Astrocyte of the cerebellum (primary cell): ENCODE measurements around the gene DTYMK.
"Not testable (repeated sequence)": the region's sequence is repeated elsewhere in the genome, so short reads cannot be mapped to it uniquely, and the experiment has no call there.

ENCODE experiments used
- DNase-seq: peaks from one replicate; pipeline ENCODE4 v3.0.0-alpha.2; 2011; ENCODE audit warnings: low read depth
- H3K4me3 ChIP-seq: 2 replicates; pipeline ENCODE4 v1.5.1; 2011; ENCODE audit warnings: mild to moderate bottlenecking, low read depth, low read length, moderate library complexity
- CTCF ChIP-seq: IDR thresholded peaks from 2 replicates; pipeline ENCODE4 v1.5.1; 2012; ENCODE audit warnings: low read length, low read depth, moderate library complexity, mild to moderate bottlenecking; ENCODE audit errors: missing control alignments
- in situ Hi-C: cut with HindIII; loops from 2 replicates; pipeline ENCODE4 v1.10.0; 2017; ENCODE audit warnings: low sequenced_read_pairs

The DTYMK gene

GRCh38 chr2:241686650-241687425 is at the start of gene DTYMK:
Gene DTYMK, minus strand, starts transcription at chr2:241686815. Its CDS starts 32 bp downstream, at chr2:241686783.
- DNase-seq: peak; percentile 82
- no peak for TF ChIP-seq CTCF
- in situ Hi-C loops: no loop called here
- peak within 1 kb of the TSS; percentile 66 for H3K4me3 ChIP-seq

- no peak for TF ChIP-seq CTCF
- no peak for DNase-seq
- in situ Hi-C loops: no loop called here
- no peak overlapping the region for H3K4me3 ChIP-seq
Observed at GRCh38 chr2:241736111-241736510, 49.5 kb upstream of the DTYMK start.

GRCh38 chr2:241734467-241735208 is 48.0 kb upstream of the DTYMK start, which contains the start of gene D2HGDH:
Gene D2HGDH, plus strand, starts transcription at chr2:241734630. Its CDS starts 595 bp downstream, at chr2:241735225.
- peak; percentile 35 for DNase-seq

GRCh38 chr2:241734208-241734466 is 47.5 kb upstream of the DTYMK start:
- DNase-seq: no peak
- peak; percentile 19 for TF ChIP-seq CTCF
- in situ Hi-C loops: no loop called here
- H3K4me3 ChIP-seq: peak overlapping the region; percentile 77

More at GRCh38 chr2:241734467-241735208, 48.0 kb upstream of the DTYMK start, which contains the start of gene D2HGDH:
- TF ChIP-seq CTCF: no peak
- in situ Hi-C loops: no loop called here
- peak within 1 kb of the TSS; percentile 77 for H3K4me3 ChIP-seq

GRCh38 chr2:241733391-241734207 is 47.0 kb upstream of the DTYMK start:
- no peak for TF ChIP-seq CTCF
- in situ Hi-C loops: no loop called here
- peak overlapping the region; percentile 77 for H3K4me3 ChIP-seq
- DNase-seq: no peak

GRCh38 chr2:241732513-241733186 is 46.0 kb upstream of the DTYMK start:
- DNase-seq, in situ Hi-C loops, H3K4me3 ChIP-seq: not testable (repeated sequence)
